HG03103 (cell line): ENCODE data around the gene IL9R.
"Not testable (repeated sequence)": the region's sequence is repeated elsewhere in the genome, so short reads cannot be mapped to it uniquely, and the experiment has no call there.

ENCODE experiments used
- ATAC-seq: cut with Tn5 transposase; IDR thresholded peaks from one replicate; pipeline ENCODE4 v1.9.1; 2021; ENCODE audit warnings: low read depth; ENCODE audit not compliant: unreplicated experiment

Gene IL9R

DNA sequence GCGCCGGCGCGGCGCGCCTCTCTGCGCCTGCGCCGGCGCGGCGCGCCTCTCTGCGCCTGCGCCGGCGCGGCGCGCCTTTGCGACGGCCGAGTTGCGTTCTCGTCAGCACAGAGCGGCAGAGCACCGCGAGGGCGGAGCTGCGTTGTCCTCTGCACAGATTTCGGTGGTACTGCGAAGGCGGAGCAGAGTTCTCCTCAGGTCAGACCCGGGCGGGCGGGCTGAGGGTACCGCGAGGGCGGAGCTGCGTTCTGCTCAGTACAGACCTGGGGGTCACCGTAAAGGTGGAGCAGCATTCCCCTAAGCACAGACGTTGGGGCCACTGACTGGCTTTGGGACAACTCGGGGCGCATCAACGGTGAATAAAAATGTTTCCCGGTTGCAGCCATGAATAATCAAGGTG lies 31.8 kb downstream of the IL9R start:
- not testable (repeated sequence) for ATAC-seq

DNA sequence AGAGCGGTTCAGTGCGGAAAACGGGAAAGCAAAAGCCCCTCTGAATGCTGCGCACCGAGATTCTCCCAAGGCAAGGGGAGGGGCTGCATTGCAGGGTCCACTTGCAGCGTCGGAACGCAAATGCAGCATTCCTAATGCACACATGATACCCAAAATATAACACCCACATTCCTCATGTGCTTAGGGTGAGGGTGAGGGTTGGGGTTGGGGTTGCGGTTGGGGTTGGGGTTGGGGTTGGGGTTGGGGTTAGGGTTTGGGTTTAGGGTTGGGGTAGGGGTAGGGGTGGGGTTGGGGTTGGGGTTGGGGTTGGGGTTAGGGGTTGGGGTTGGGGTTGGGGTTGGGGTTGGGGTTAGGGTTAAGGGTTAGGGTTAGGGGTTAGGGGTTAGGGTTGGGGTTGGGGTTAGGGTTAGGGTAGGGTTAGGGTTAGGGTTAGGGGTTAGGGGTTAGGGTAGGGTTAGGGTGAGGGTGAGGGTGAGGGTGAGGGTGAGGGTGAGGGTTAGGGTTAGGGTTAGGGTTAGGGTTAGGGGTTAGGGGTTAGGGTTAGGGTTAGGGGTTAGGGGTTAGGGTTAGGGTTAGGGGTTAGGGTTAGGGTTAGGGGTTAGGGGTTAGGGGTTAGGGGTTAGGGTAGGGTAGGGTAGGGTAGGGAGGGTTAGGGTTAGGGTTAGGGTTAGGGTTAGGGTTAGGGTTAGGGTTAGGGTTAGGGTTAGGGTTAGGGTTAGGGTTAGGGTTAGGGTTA lies 32.4 kb downstream of the IL9R start:
- ATAC-seq = not testable (repeated sequence)

DNA sequence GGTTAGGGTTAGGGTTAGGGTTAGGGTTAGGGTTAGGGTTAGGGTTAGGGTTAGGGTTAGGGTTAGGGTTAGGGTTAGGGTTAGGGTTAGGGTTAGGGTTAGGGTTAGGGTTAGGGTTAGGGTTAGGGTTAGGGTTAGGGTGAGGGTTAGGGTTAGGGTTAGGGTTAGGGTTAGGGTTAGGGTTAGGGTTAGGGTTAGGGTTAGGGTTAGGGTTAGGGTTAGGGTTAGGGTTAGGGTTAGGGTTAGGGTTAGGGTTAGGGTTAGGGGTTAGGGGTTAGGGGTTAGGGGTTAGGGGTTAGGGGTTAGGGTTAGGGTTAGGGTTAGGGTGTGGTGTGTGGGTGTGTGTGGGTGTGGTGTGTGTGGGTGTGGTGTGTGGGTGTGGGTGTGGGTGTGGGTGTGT lies 33.0 kb downstream of the IL9R start:
- ATAC-seq = not testable (repeated sequence)
